Kidney (tissue), 14 donors: ENCODE results near the gene ERRFI1. TPM values are rescaled to one million over a fixed set of nuclear protein-coding genes. Genes with fewer than 3 reads are reported as not detected.

Experiments used
- DNase-seq, 5 donors: peaks; one replicate each; pipeline ENCODE4 v3.0.0-alpha.2; 2013 to 2020
- FAIRE-seq: peaks from 2 replicates; lab custom pipeline; 2012; peaks lifted over from hg19 to GRCh38; lab: Jason Lieb, UNC
- H3K27ac ChIP-seq, 2 donors: one replicate each; pipeline ENCODE4 v1.7.0; 2013; ENCODE audit warnings: low read depth in 2 of 2, low read length in 2 of 2, inconsistent platforms in 1 of 2
- H3K27me3 ChIP-seq: one replicate; pipeline ENCODE4 v1.7.1; 2013; ENCODE audit warnings: low read length, inconsistent platforms; ENCODE audit not compliant: control insufficient read depth, insufficient read depth
- H3K36me3 ChIP-seq, 3 donors: one replicate each; pipeline versions ENCODE4 v1.7.0 to v1.7.1; 2013; ENCODE audit warnings: low read length in 3 of 3, control low read depth in 1 of 3, inconsistent platforms in 1 of 3; ENCODE audit not compliant: insufficient read depth in 3 of 3, control insufficient read depth in 2 of 3
- H3K4me1 ChIP-seq, 3 donors: one replicate each; pipeline versions ENCODE4 v1.7.0 to v1.7.1; 2013; ENCODE audit warnings: low read length in 3 of 3, inconsistent platforms in 1 of 3, low read depth in 1 of 3; ENCODE audit not compliant: control insufficient read depth in 2 of 3, insufficient read depth in 2 of 3
- H3K4me3 ChIP-seq, 3 donors: one replicate each; pipeline versions ENCODE4 v1.7.0 to v1.8.1; 2013; ENCODE audit warnings: low read length in 3 of 3, control low read depth in 1 of 3, inconsistent platforms in 1 of 3
- H3K9ac ChIP-seq, 3 donors: one replicate each; pipeline versions ENCODE4 v1.7.0 to v1.7.1; 2013; ENCODE audit warnings: low read length in 3 of 3, control low read depth in 1 of 3, inconsistent platforms in 1 of 3
- H3K9me3 ChIP-seq, 3 donors: one replicate each; pipeline versions ENCODE4 v1.7.0 to v1.7.1; 2013; ENCODE audit warnings: low read length in 3 of 3, control low read depth in 1 of 3, inconsistent platforms in 1 of 3; ENCODE audit not compliant: control insufficient read depth in 2 of 3, insufficient read depth in 1 of 3
- intact Hi-C: fragments of 100-400 bp; cut with DNase I; formaldehyde crosslinking; loops from one replicate; pipeline ENCODE4 v1.11.1; 2022
- polyA plus RNA-seq: library from polyadenylated mRNA; stranded (reverse); fragments of 350-450 nt; fragmentation: Illumina TruSeq; extraction: RNeasy Lipid Tissue Mini Kit (QIAGEN cat#74804); gene quantifications from one replicate; pipeline ENCODE4 v1.2.3, GENCODE V29; 2014; ENCODE audit warnings: low read depth, low replicate concordance; ENCODE audit not compliant: insufficient read depth
- total RNA-seq: library from RNA; stranded (reverse); fragmentation: NEBNext Ultra II Directional; extraction: Animal tissue kit (Norgen Biotek cat#: 25700); gene quantifications from one replicate; pipeline ENCODE4 v1.2.1, GENCODE V29; 2021
- TF ChIP-seq, protein P1 (sequence below): IDR thresholded peaks from 3 replicates; pipeline ENCODE4 v1.5.1; 2012; ENCODE audit warnings: mild to moderate bottlenecking, moderate library complexity, borderline replicate concordance; ENCODE audit not compliant: insufficient read depth; ENCODE audit errors: extremely low read depth
- donor health status: control.
- donor health status: control.
- donor health status: control.
- donor health status: control.
- donor health status: control.
- donor health status: DM: yes; HTN: yes; CAD: no.
- donor health status: Normal renal cell carcinoma (clear cell type).

Gene ERRFI1
- total and polyA plus RNA-seq, 2 donors from 2014 or later, result 25.0 to 71.3 TPM

DNA sequence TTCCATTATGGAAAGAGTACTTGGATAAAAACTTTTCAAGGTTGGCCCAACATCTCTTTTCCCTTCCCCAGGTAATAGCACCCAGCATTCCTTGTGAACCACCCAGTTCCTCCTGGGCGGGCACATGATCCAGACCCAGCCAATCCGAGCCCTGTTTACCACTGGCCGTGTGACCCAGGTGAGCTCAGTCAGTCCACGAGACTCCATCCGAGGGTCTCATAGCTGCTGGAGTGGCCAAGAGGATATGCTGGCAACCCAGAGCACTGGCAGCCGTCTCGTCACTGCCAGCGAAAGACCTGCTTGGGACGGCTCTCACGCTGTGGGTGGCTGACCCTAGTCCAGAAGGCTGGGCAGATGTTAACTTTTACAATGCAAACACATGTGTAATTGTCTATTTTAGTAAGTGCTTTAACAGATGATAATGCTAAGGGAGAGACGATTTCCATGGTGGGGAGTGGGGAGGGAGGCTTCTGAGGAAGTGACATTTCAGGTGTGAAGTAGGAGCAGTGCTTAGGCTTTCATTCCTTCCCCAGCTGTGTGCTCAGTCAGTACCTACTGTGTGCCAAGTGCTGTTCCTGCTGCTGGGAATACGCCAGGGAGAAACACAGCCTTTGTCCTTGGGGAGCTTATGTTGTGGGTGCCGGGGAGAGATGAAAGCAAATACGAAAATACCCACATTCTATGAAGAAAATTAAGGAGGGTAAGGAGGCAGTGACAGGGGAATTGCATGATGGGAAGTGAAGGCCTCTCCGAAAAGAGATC is 40.1 kb downstream of the ERRFI1 start:
- H3K9ac ChIP-seq, result no peak overlapping the region
- H3K4me3 ChIP-seq, result no peak overlapping the region
- H3K27ac ChIP-seq, result no peak overlapping the region
- no peaks in the 10 kb centered on the region for H3K27me3 ChIP-seq
- TF ChIP-seq, protein P1, sequence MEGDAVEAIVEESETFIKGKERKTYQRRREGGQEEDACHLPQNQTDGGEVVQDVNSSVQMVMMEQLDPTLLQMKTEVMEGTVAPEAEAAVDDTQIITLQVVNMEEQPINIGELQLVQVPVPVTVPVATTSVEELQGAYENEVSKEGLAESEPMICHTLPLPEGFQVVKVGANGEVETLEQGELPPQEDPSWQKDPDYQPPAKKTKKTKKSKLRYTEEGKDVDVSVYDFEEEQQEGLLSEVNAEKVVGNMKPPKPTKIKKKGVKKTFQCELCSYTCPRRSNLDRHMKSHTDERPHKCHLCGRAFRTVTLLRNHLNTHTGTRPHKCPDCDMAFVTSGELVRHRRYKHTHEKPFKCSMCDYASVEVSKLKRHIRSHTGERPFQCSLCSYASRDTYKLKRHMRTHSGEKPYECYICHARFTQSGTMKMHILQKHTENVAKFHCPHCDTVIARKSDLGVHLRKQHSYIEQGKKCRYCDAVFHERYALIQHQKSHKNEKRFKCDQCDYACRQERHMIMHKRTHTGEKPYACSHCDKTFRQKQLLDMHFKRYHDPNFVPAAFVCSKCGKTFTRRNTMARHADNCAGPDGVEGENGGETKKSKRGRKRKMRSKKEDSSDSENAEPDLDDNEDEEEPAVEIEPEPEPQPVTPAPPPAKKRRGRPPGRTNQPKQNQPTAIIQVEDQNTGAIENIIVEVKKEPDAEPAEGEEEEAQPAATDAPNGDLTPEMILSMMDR, result no peak
- FAIRE-seq (no peak), DNase-seq (peak in 1 of 5 donors; percentile 59)
- peaks cover 10 to 39% (median 24%) of the 10 kb centered on the region in 3 donors for H3K36me3 ChIP-seq
- intact Hi-C loops, result loop anchor here (10.0 kb wide), 1 partner anchor 329 kb away; the partner anchor contains the start of gene SLC45A1
- peaks cover 0 to 3% (median 0%) of the 10 kb centered on the region in 3 donors for H3K4me1 ChIP-seq
- no peaks in the 10 kb centered on the region for H3K9me3 ChIP-seq

DNA sequence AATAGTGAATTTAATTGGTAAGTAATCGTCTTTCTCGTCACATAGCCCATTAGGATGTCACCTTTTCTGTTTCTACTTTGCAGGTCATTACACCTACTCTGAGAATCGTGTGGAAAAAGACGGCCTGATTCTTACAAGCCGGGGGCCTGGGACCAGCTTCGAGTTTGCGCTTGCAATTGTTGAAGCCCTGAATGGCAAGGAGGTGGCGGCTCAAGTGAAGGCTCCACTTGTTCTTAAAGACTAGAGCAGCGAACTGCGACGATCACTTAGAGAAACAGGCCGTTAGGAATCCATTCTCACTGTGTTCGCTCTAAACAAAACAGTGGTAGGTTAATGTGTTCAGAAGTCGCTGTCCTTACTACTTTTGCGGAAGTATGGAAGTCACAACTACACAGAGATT is 41.3 kb downstream of the ERRFI1 start:
- TF ChIP-seq, protein P1, result no peak
- Histone ChIP-seq H3K27me3 (no peaks in the 10 kb centered on the region), H3K9ac (no peak overlapping the region), H3K9me3 (no peaks in the 10 kb centered on the region), H3K4me1 (peaks cover 0 to 3% (median 0%) of the 10 kb centered on the region in 3 donors), H3K36me3 (peaks cover 7 to 46% (median 30%) of the 10 kb centered on the region in 3 donors), H3K4me3 (no peak overlapping the region), H3K27ac (no peak overlapping the region)
- DNase-seq (peak in 2 of 5 donors; percentile 35 to 49), FAIRE-seq (no peak)
- intact Hi-C loops, result loop anchor here (10.0 kb wide), 1 partner anchor 330 kb away; the partner anchor contains the start of gene SLC45A1

DNA sequence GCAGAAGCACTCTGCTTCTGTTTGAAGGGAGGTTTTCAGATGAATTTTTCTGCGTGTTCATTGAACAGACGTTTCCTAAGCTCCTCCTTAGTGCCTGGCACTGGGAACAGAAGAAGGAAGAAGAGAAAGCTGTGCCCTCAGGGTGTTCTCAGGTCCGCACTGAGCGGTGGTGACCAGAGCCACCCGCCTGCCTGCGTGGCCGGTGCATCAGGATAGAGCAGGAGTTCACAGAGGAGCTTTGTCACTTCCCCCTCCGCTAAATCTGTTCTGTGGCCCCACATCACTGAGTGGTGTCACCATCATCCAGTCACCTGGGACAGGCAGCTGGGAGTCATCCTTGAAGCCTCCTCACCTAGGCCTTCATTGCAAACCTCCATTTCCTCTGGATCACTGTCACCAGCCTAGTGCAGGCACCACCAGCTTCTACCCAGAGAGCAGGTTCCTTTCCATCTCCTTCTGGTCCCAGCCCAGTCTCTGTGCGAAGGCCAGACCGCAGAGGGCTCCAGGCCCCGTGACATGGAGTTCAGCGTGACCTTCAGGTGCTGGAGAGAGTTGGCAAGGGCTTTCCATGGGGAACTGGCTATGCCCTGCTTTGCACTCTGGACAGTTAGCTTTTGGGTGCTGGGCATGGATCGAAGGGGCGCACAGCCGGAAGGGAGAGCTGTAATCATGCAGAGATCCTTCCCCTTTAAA is 42.9 kb downstream of the ERRFI1 start:
- no peak overlapping the region for H3K27ac ChIP-seq
- no peaks in the 10 kb centered on the region for H3K9me3 ChIP-seq
- FAIRE-seq, result no peak
- no peak overlapping the region for H3K4me3 ChIP-seq
- peaks cover 7 to 55% (median 37%) of the 10 kb centered on the region in 3 donors for H3K36me3 ChIP-seq
- TF ChIP-seq, protein P1, result no peak
- no peak overlapping the region for H3K9ac ChIP-seq
- H3K4me1 ChIP-seq, result peaks cover 0 to 3% (median 0%) of the 10 kb centered on the region in 3 donors
- no peaks in the 10 kb centered on the region for H3K27me3 ChIP-seq
- intact Hi-C loops, result loop anchor here (10.0 kb wide), 1 partner anchor 332 kb away; the partner anchor contains the start of gene SLC45A1
- peak in 1 of 5 donors; percentile 36 for DNase-seq
